GM12872 (cell line): ENCODE data around the gene VTI1A.

Experiments
- TF ChIP-seq, protein P1 (sequence below): IDR thresholded peaks from 3 replicates; pipeline ENCODE4 v1.5.1; 2011; ENCODE audit warnings: low read depth, mild to moderate bottlenecking, low read length, moderate library complexity; ENCODE audit not compliant: insufficient read depth

Gene VTI1A

GRCh38 chr10:112799726-112800510 lies 352.9 kb downstream of the VTI1A start:
- TF ChIP-seq, protein P1, sequence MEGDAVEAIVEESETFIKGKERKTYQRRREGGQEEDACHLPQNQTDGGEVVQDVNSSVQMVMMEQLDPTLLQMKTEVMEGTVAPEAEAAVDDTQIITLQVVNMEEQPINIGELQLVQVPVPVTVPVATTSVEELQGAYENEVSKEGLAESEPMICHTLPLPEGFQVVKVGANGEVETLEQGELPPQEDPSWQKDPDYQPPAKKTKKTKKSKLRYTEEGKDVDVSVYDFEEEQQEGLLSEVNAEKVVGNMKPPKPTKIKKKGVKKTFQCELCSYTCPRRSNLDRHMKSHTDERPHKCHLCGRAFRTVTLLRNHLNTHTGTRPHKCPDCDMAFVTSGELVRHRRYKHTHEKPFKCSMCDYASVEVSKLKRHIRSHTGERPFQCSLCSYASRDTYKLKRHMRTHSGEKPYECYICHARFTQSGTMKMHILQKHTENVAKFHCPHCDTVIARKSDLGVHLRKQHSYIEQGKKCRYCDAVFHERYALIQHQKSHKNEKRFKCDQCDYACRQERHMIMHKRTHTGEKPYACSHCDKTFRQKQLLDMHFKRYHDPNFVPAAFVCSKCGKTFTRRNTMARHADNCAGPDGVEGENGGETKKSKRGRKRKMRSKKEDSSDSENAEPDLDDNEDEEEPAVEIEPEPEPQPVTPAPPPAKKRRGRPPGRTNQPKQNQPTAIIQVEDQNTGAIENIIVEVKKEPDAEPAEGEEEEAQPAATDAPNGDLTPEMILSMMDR, result no peak

DNA sequence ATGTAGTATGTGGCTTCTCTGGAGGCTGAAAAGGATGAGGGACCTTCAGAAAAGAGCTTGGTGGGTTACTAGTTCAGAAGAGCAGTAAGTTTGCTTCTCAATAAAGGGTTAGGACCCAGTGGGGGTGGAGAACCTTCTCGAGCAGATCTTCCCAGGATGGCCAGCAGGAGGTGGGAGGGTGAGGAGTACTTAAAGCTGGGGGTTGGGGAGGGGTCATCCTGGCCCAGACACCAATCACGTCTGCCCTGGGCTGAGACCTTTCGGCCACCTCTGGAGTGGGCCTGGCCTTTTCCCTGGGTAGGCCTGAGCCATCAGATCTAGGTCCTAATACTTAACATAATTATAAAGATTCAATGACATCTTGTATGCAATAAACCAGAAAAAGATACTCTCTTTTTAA lies 354.0 kb downstream of the VTI1A start:
- TF ChIP-seq, protein P1, result no peak

DNA sequence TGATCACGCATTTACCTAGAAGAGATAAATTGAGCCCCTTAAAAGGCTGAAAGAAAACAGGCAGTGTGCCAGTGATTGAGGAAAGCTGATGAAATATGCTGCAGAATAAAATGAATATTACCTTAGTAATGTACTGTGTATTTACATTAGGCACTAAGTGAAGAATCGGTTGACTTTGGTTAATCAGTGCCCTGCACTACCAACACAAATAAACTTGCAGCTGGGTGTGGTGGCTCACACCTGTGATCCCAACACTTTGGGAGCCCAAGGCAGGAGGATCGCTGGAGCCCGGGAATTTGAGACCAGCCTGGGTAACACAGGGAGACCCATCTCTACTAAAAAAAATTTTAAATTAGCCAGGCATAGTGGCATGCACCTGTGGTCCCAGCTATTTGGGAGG lies 354.7 kb downstream of the VTI1A start:
- TF ChIP-seq, protein P1, result no peak

DNA sequence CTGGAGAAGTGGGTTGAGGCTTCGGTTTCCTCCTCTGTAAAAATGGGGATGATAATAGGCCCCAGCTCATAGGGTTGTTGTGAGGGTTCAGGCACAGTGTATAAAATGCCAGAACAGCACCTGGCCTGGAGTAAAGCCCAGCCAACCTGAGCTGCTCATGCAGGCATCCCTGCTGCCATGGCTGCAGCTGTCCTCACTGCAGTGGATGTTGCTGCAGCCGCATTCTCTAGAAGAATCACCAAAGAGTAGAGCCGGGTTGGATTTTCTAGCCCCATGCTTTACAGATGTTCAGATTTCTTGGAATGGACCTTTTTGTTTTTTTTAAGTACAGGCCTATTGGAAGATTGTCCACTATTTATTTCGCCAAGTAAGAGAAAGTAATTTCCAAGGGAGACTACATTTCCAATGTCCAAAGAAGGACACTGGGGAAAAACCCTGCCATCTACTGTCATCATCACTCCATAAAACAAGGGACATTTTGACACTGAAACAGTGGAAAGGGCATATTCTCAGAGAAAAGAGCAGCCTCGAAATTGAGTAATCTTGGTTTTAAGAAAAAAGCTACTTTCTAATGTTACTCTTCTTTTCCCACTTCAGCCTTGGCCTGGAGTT lies 355.5 kb downstream of the VTI1A start:
- TF ChIP-seq, protein P1, result no peak

- TF ChIP-seq, protein P1, result no peak
These were observed 357.0 kb downstream of the VTI1A start for GRCh38 chr10:112803961-112804401.

- TF ChIP-seq, protein P1, result no peak
These were observed 358.2 kb downstream of the VTI1A start for GRCh38 chr10:112805254-112805590.

DNA sequence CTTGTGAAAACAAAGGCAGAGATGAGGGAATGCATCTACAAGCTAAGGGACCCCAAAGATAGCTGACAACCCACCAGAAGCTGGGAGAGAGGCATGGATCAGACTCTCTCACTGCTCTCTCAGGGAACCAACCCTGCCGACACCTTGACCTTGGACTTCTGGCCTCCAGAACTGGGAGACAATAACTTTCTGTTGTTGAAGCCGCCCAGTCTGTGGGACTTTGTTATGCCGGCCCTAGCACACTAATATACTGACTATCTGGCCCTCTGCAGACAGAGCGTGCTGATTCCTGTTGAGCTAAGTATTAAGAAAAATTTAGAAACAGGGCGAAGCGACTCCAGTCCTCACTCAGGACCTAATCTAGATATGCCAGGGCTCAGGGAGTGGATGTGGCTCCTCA lies 358.7 kb downstream of the VTI1A start:
- TF ChIP-seq, protein P1, result no peak
